Stimulated activated CD8-positive, alpha-beta memory T cell treated with anti-CD3 and anti-CD28 coated beads, Interleukin-2, amount 100 ng/mL, for 48 hours (primary cell): ENCODE results near the gene KCNJ8.
"Not testable (repeated sequence)": the region's sequence is repeated elsewhere in the genome, so short reads cannot be mapped to it uniquely, and the experiment has no call there.

Experiments used
- DNase-seq, 2 donors: peaks; one replicate each; pipeline ENCODE4 v3.0.0-alpha.2; 2020; ENCODE audit warnings: low read depth in 2 of 2

KCNJ8 gene

GRCh38 chr12:21786041-21786531, 11.6 kb upstream of the KCNJ8 start:
- no peak for DNase-seq

GRCh38 chr12:21782723-21783122, 8.2 kb upstream of the KCNJ8 start:
- DNase-seq = not testable (repeated sequence)

GRCh38 chr12:21780786-21781185, 6.3 kb upstream of the KCNJ8 start:
- DNase-seq = no peak

- no peak for DNase-seq
Observed at GRCh38 chr12:21776175-21776574, 1.7 kb upstream of the KCNJ8 start.

GRCh38 chr12:21775133-21775820, 771 bp upstream of the KCNJ8 start:
- DNase-seq = no peak

- no peak for DNase-seq
Observed at GRCh38 chr12:21773806-21774205, 700 bp downstream of the KCNJ8 start.

GRCh38 chr12:21773263-21773741, 1.2 kb downstream of the KCNJ8 start:
- DNase-seq = peak in 1 of 2 donors; percentile 6

GRCh38 chr12:21771311-21771710, 3.2 kb downstream of the KCNJ8 start:
- no peak for DNase-seq

GRCh38 chr12:21769307-21769706, 5.2 kb downstream of the KCNJ8 start:
- DNase-seq = no peak

GRCh38 chr12:21766403-21766802, 8.1 kb downstream of the KCNJ8 start:
- DNase-seq = no peak

- no peak for DNase-seq
Observed at GRCh38 chr12:21764950-21765349, 9.6 kb downstream of the KCNJ8 start.

- DNase-seq = no peak
Observed at GRCh38 chr12:21764065-21764464, 10.4 kb downstream of the KCNJ8 start.

- DNase-seq = no peak
Observed at GRCh38 chr12:21763531-21763930, 11.0 kb downstream of the KCNJ8 start.

GRCh38 chr12:21759737-21760136, 14.8 kb downstream of the KCNJ8 start:
- no peak for DNase-seq

GRCh38 chr12:21757735-21758134, 16.8 kb downstream of the KCNJ8 start:
- DNase-seq = no peak

- DNase-seq = no peak
Observed at GRCh38 chr12:21756699-21757098, 17.8 kb downstream of the KCNJ8 start.

- no peak for DNase-seq
Observed at GRCh38 chr12:21751517-21751916, 23.0 kb downstream of the KCNJ8 start.

- no peak for DNase-seq
Observed at GRCh38 chr12:21745258-21745657, 29.2 kb downstream of the KCNJ8 start.

GRCh38 chr12:21731144-21731543, 43.4 kb downstream of the KCNJ8 start:
- no peak for DNase-seq

- DNase-seq = no peak
Observed at GRCh38 chr12:21725731-21726130, 48.8 kb downstream of the KCNJ8 start.

GRCh38 chr12:21718944-21719650, 55.4 kb downstream of the KCNJ8 start:
- DNase-seq = no peak

- no peak for DNase-seq
Observed at GRCh38 chr12:21718403-21718802, 56.1 kb downstream of the KCNJ8 start.

GRCh38 chr12:21717767-21718166, 56.7 kb downstream of the KCNJ8 start:
- DNase-seq = no peak
